HEK293 (cell line): ENCODE measurements around the gene IRF7.

Experiments
- CTCF ChIA-PET: fragments of 350-600 bp; formaldehyde crosslinking; extraction: SDS; loops from one replicate; lab custom pipeline; 2021; ENCODE audit warnings: antibody characterized with exemption; lab: Yijun Ruan, JAX
- POLR2A ChIA-PET: fragments of 300-600 bp; formaldehyde crosslinking; extraction: SDS; loops from one replicate; lab custom pipeline; 2020; ENCODE audit warnings: antibody characterized with exemption, inconsistent platforms; lab: Yijun Ruan, JAX
- H3K27ac ChIP-seq: fragments of 200-500 bp; sonication (Bioruptor generic); 2 replicates; pipeline ENCODE4 v1.5.1; 2014; ENCODE audit warnings: low read depth, low read length, control low read depth, inconsistent platforms; ENCODE audit errors: extremely low read depth
- H3K36me3 ChIP-seq, 2 experiments: fragments of 200-500 bp in 1 of 2; sonication (Bioruptor generic) in 1 of 2; 1 replicate in 1 of 2; 2 replicates in 1 of 2; pipeline ENCODE4 v1.5.1; 2014 to 2017; ENCODE audit warnings: inconsistent platforms in 2 of 2, low read length in 2 of 2; ENCODE audit not compliant: control insufficient read depth in 2 of 2, insufficient read depth in 1 of 2
- H3K4me1 ChIP-seq: fragments of 200-500 bp; sonication (Bioruptor generic); 2 replicates; pipeline ENCODE4 v1.5.1; 2014; ENCODE audit warnings: mild to moderate bottlenecking, low read length, inconsistent platforms; ENCODE audit not compliant: control insufficient read depth, insufficient read depth
- H3K4me3 ChIP-seq: 2 replicates; pipeline ENCODE4 v1.5.1; 2011; ENCODE audit warnings: low read depth, mild to moderate bottlenecking, control low read depth, low read length, moderate library complexity
- H3K9me3 ChIP-seq: fragments of 200-500 bp; sonication (Bioruptor generic); 2 replicates; pipeline ENCODE4 v1.5.1; 2014; ENCODE audit warnings: low read depth, low read length, inconsistent platforms; ENCODE audit not compliant: control insufficient read depth, insufficient read depth
- BCL11A ChIP-seq: fragments of 450-650 bp; formaldehyde crosslinking; IDR thresholded peaks from 2 replicates; pipeline ENCODE4 v1.5.1; 2016; ENCODE audit warnings: low read depth, missing biosample characterization, missing genetic modification characterization
- SALL2 ChIP-seq: fragments of 450-650 bp; formaldehyde crosslinking; IDR thresholded peaks from 2 replicates; pipeline ENCODE4 v1.5.0; 2017; ENCODE audit warnings: missing biosample characterization, mild to moderate bottlenecking, missing genetic modification characterization, borderline replicate concordance
- SCRT2 ChIP-seq: fragments of 450-650 bp; formaldehyde crosslinking; IDR thresholded peaks from 2 replicates; pipeline ENCODE4 v1.5.1; 2016; ENCODE audit warnings: missing biosample characterization, missing genetic modification characterization
- WT1 ChIP-seq: fragments of 450-650 bp; formaldehyde crosslinking; IDR thresholded peaks from 2 replicates; pipeline ENCODE4 v1.5.1; 2016; ENCODE audit warnings: missing biosample characterization, missing genetic modification characterization
- ZBTB1 ChIP-seq: fragments of 450-650 bp; formaldehyde crosslinking; IDR thresholded peaks from 2 replicates; pipeline ENCODE4 v1.5.1; 2016; ENCODE audit warnings: missing biosample characterization, missing genetic modification characterization
- ZNF10 ChIP-seq: fragments of 450-650 bp; formaldehyde crosslinking; IDR thresholded peaks from 2 replicates; pipeline ENCODE4 v1.5.1; 2017; ENCODE audit warnings: missing biosample characterization, missing genetic modification characterization
- ZNF132 ChIP-seq: fragments of 450-650 bp; formaldehyde crosslinking; IDR thresholded peaks from 2 replicates; pipeline ENCODE4 v1.5.1; 2017; ENCODE audit warnings: missing biosample characterization, missing genetic modification characterization, borderline replicate concordance
- ZNF138 ChIP-seq: fragments of 450-650 bp; formaldehyde crosslinking; IDR thresholded peaks from 2 replicates; pipeline ENCODE4 v1.5.1; 2016; ENCODE audit warnings: missing biosample characterization, missing genetic modification characterization, borderline replicate concordance
- ZNF174 ChIP-seq: fragments of 450-650 bp; formaldehyde crosslinking; IDR thresholded peaks from 2 replicates; pipeline ENCODE4 v1.5.0; 2017; ENCODE audit warnings: missing biosample characterization, mild to moderate bottlenecking, missing genetic modification characterization
- ZNF24 ChIP-seq: fragments of 450-650 bp; formaldehyde crosslinking; IDR thresholded peaks from 2 replicates; pipeline ENCODE4 v1.5.1; 2016; ENCODE audit warnings: missing biosample characterization, missing genetic modification characterization
- ZNF354C ChIP-seq: fragments of 450-650 bp; formaldehyde crosslinking; IDR thresholded peaks from 2 replicates; pipeline ENCODE4 v1.5.1; 2016; ENCODE audit warnings: missing biosample characterization, missing genetic modification characterization, low read depth, borderline replicate concordance
- ZNF391 ChIP-seq: fragments of 450-650 bp; formaldehyde crosslinking; IDR thresholded peaks from 2 replicates; pipeline ENCODE4 v1.5.1; 2016; ENCODE audit warnings: low read depth, missing biosample characterization, missing genetic modification characterization, borderline replicate concordance
- ZNF530 ChIP-seq: fragments of 450-650 bp; formaldehyde crosslinking; IDR thresholded peaks from 2 replicates; pipeline ENCODE4 v1.5.1; 2016; ENCODE audit warnings: low read depth, missing biosample characterization, missing genetic modification characterization
- ZNF544 ChIP-seq: fragments of 450-650 bp; formaldehyde crosslinking; IDR thresholded peaks from 2 replicates; pipeline ENCODE4 v1.5.0; 2017; ENCODE audit warnings: missing biosample characterization, missing genetic modification characterization
- ZNF560 ChIP-seq: fragments of 450-650 bp; formaldehyde crosslinking; IDR thresholded peaks from 2 replicates; pipeline ENCODE4 v1.5.1; 2017; ENCODE audit warnings: missing biosample characterization, missing genetic modification characterization, borderline replicate concordance
- ZNF561 ChIP-seq: fragments of 450-650 bp; IDR thresholded peaks from 2 replicates; pipeline ENCODE4 v1.5.1; 2018; ENCODE audit warnings: missing biosample characterization, missing genetic modification characterization, borderline replicate concordance
- ZNF585B ChIP-seq: fragments of 450-650 bp; formaldehyde crosslinking; IDR thresholded peaks from 2 replicates; pipeline ENCODE4 v1.5.1; 2016; ENCODE audit warnings: missing biosample characterization, missing genetic modification characterization
- ZNF626 ChIP-seq: fragments of 450-650 bp; sonication (Bioruptor Pico); formaldehyde crosslinking; IDR thresholded peaks from 2 replicates; pipeline ENCODE4 v1.5.1; 2018; ENCODE audit warnings: missing biosample characterization, missing genetic modification characterization, inconsistent platforms
- ZNF701 ChIP-seq: fragments of 450-650 bp; formaldehyde crosslinking; IDR thresholded peaks from 2 replicates; pipeline ENCODE4 v1.5.1; 2016; ENCODE audit warnings: missing biosample characterization, missing genetic modification characterization
- ZNF707 ChIP-seq: fragments of 450-650 bp; formaldehyde crosslinking; IDR thresholded peaks from 2 replicates; pipeline ENCODE4 v1.5.1; 2016; ENCODE audit warnings: missing biosample characterization, missing genetic modification characterization
- ZNF747 ChIP-seq: fragments of 450-650 bp; formaldehyde crosslinking; IDR thresholded peaks from 2 replicates; pipeline ENCODE4 v1.5.1; 2016; ENCODE audit warnings: missing biosample characterization, missing genetic modification characterization
- ZSCAN16 ChIP-seq: fragments of 450-650 bp; formaldehyde crosslinking; IDR thresholded peaks from 2 replicates; pipeline ENCODE4 v1.5.1; 2016; ENCODE audit warnings: missing biosample characterization, missing genetic modification characterization
- ZXDB ChIP-seq: fragments of 450-650 bp; formaldehyde crosslinking; IDR thresholded peaks from 2 replicates; pipeline ENCODE4 v1.5.1; 2016; ENCODE audit warnings: missing biosample characterization, missing genetic modification characterization
- TF ChIP-seq, protein P1 (sequence below): fragments of 450-650 bp; formaldehyde crosslinking; IDR thresholded peaks from 2 replicates; pipeline ENCODE4; 2016; ENCODE audit warnings: missing biosample characterization, missing genetic modification characterization
- TF ChIP-seq, protein P2 (sequence below): fragments of 450-650 bp; IDR thresholded peaks from 2 replicates; pipeline ENCODE4 v1.5.1; 2018; ENCODE audit warnings: missing biosample characterization, mild to moderate bottlenecking, missing genetic modification characterization

The IRF7 gene

DNA sequence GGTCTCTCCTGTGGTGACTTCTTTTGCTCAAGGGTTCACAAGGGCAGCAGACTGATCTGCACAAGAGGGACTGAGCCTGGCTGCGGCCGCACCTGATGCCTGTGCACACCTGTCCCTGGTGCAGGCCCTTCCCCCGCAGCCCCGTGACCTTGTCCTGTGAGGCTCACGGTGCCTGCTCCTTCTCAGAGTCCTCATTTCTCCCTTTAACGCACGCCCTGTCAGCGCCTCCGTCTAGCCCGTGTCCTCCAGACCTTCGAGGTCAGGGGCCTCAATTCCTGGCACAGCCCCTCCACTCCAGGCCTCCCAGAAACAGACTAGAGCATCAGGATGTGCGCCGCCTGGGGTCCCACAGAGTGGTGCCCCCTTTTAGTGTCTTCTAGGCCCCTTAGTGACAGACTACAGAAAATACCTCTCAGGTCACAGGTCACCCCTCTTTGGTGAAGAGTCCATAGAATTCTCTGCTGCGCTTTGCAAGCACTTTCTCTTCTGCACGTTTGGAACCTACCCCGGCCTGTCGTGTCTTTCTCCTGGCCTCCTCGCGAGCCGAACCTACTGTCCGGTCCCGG is 20.3 kb upstream of the IRF7 start:
- no peak overlapping the region for H3K4me3 ChIP-seq
- H3K36me3 ChIP-seq, result peaks cover 0 to 16% of the 10 kb centered on the region in 2 experiments; a peak in 2 of 3 replicates
- POLR2A ChIA-PET, result no interaction called here
- no peaks in the 10 kb centered on the region for H3K4me1 ChIP-seq
- CTCF ChIA-PET, result interaction anchor here (0.6 kb wide), 1 partner anchor 188 kb away, joined by 3 read pairs; no protein-coding TSS in a partner anchor
- TF ChIP-seq ZNF707, result no peak
- H3K27ac ChIP-seq, result no peak overlapping the region
- H3K9me3 ChIP-seq, result no peaks in the 10 kb centered on the region

DNA sequence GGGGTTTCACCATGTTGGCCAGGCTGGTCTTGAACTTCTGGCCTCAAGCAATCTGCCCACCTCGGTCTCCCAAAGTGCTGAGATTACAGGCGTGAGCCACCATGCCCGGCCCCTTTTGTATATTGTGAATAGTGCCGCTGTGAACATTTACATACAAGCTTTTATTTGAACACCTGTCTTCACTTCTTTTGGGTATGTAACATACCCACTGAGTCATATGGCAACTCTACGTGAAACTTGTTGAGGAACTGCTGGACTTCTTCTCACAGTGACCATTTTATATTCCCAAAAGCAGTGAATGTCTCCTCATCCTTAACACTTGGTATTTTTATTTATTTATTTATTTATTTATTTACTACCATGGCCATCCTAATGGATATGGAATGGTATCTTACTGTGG is 15.1 kb upstream of the IRF7 start:
- ChIA-PET CTCF (interaction anchor here (0.7 kb wide), 1 partner anchor 78 kb away, joined by 3 read pairs; no protein-coding TSS in a partner anchor), POLR2A (no interaction called here)
- Histone ChIP-seq H3K36me3 (no peaks in the 10 kb centered on the region; a peak in 1 of 3 replicates), H3K4me1 (no peaks in the 10 kb centered on the region), H3K9me3 (no peaks in the 10 kb centered on the region), H3K27ac (no peak overlapping the region), H3K4me3 (no peak overlapping the region)
- TF ChIP-seq ZNF530 (tag by site-specific recombination) (no peak), ZNF391 (tag by site-specific recombination) (no peak), ZSCAN16 (tag by site-specific recombination) (no peak), ZNF174 (no peak), ZNF560 (no peak), ZBTB1 (no peak), ZNF585B (tag by site-specific recombination) (no peak), ZNF561 (tag by site-specific recombination) (no peak), ZNF626 (tag by site-specific recombination) (no peak), ZNF24 (no peak), ZXDB (tag by site-specific recombination) (no peak)
- TF ChIP-seq, protein P1, sequence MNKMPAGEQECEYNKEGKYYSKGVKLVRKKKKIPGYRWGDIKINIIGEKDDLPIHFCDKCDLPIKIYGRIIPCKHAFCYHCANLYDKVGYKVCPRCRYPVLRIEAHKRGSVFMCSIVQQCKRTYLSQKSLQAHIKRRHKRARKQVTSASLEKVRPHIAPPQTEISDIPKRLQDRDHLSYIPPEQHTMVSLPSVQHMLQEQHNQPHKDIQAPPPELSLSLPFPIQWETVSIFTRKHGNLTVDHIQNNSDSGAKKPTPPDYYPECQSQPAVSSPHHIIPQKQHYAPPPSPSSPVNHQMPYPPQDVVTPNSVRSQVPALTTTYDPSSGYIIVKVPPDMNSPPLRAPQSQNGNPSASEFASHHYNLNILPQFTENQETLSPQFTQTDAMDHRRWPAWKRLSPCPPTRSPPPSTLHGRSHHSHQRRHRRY (tag by site-specific recombination), result no peak
- TF ChIP-seq, protein P2, sequence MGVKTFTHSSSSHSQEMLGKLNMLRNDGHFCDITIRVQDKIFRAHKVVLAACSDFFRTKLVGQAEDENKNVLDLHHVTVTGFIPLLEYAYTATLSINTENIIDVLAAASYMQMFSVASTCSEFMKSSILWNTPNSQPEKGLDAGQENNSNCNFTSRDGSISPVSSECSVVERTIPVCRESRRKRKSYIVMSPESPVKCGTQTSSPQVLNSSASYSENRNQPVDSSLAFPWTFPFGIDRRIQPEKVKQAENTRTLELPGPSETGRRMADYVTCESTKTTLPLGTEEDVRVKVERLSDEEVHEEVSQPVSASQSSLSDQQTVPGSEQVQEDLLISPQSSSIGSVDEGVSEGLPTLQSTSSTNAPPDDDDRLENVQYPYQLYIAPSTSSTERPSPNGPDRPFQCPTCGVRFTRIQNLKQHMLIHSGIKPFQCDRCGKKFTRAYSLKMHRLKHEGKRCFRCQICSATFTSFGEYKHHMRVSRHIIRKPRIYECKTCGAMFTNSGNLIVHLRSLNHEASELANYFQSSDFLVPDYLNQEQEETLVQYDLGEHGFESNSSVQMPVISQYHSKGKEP, result no peak
- TF ChIP-seq, all 188 proteins: peak for 0

DNA sequence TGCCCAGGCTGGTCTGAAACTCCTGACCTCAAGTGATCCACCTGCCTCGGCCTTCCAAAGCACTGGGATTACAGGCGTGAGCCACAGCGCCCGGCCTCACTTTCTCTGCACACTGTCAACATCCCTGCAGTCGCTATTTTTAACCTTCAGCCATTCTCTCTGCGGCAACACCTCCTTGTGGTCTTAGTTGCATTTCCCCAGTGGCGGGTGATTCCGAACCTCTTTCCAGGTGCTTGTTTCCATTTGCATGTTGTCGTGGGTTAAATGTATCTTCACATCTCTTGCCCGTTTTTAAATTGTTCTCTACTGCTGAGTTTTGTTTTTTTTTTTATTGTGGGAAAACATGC is 13.5 kb upstream of the IRF7 start:
- no peaks in the 10 kb centered on the region; a peak in 1 of 3 replicates for H3K36me3 ChIP-seq
- no peak overlapping the region for H3K4me3 ChIP-seq
- H3K4me1 ChIP-seq, result no peaks in the 10 kb centered on the region
- POLR2A ChIA-PET, result no interaction called here
- no peaks in the 10 kb centered on the region for H3K9me3 ChIP-seq
- TF ChIP-seq SALL2 (tag by site-specific recombination), result no peak
- TF ChIP-seq ZNF544 (tag by site-specific recombination), result no peak
- TF ChIP-seq ZNF354C (tag by site-specific recombination), result no peak
- no peak for TF ChIP-seq SCRT2
- no peak for TF ChIP-seq ZNF132 (tag by site-specific recombination)
- no peak for TF ChIP-seq BCL11A (tag by site-specific recombination)
- no peak for TF ChIP-seq ZNF747 (tag by site-specific recombination)
- no peak for TF ChIP-seq ZNF138 (tag by site-specific recombination)
- TF ChIP-seq ZNF701 (tag by site-specific recombination), result no peak
- no peak for TF ChIP-seq ZNF10 (tag by site-specific recombination)
- TF ChIP-seq WT1 (tag by site-specific recombination), result no peak
- no peak overlapping the region for H3K27ac ChIP-seq
- CTCF ChIA-PET, result no interaction called here
